ENCODE measurements around the gene EPHA1.

Gene EPHA1

GRCh38 chr7:143452495-143452894, 43.8 kb upstream of the EPHA1 start:
- no peak for TF ChIP-seq CTCF (IDR thresholded peaks at IDR 0.05; ENCODE audit: low read depth, low read length)
- no peak overlapping the region for H3K4me3 ChIP-seq (replicated peaks in 1 of 2; ENCODE audit: low read depth in 2 of 2, low read length in 2 of 2)
- peak in 1 of 2 donors; percentile 16 for DNase-seq (ENCODE audit: low read depth in 2 of 2)

GRCh38 chr7:143451746-143452145, 43.1 kb upstream of the EPHA1 start:
- TF ChIP-seq CTCF (IDR thresholded peaks at IDR 0.05; ENCODE audit: low read depth, low read length) = no peak
- no peak overlapping the region for H3K4me3 ChIP-seq (replicated peaks in 1 of 2; ENCODE audit: low read depth in 2 of 2, low read length in 2 of 2)
- no peak for DNase-seq (ENCODE audit: low read depth in 2 of 2)

GRCh38 chr7:143451122-143451521, 42.5 kb upstream of the EPHA1 start:
- no peak overlapping the region for H3K4me3 ChIP-seq (replicated peaks in 1 of 2; ENCODE audit: low read depth in 2 of 2, low read length in 2 of 2)
- no peak for TF ChIP-seq CTCF (IDR thresholded peaks at IDR 0.05; ENCODE audit: low read depth, low read length)
- no peak for DNase-seq (ENCODE audit: low read depth in 2 of 2)

GRCh38 chr7:143449793-143450192, 41.1 kb upstream of the EPHA1 start:
- H3K4me3 ChIP-seq (replicated peaks in 1 of 2; ENCODE audit: low read depth in 2 of 2, low read length in 2 of 2) = no peak overlapping the region
- TF ChIP-seq CTCF (IDR thresholded peaks at IDR 0.05; ENCODE audit: low read depth, low read length) = no peak
- no peak for DNase-seq (ENCODE audit: low read depth in 2 of 2)

GRCh38 chr7:143448429-143448828, 39.8 kb upstream of the EPHA1 start:
- H3K4me3 ChIP-seq (replicated peaks in 1 of 2; ENCODE audit: low read depth in 2 of 2, low read length in 2 of 2) = no peak overlapping the region
- DNase-seq (ENCODE audit: low read depth in 2 of 2) = no peak
- no peak for TF ChIP-seq CTCF (IDR thresholded peaks at IDR 0.05; ENCODE audit: low read depth, low read length)

GRCh38 chr7:143447466-143447865, 38.8 kb upstream of the EPHA1 start:
- no peak for DNase-seq (ENCODE audit: low read depth in 2 of 2)
- H3K4me3 ChIP-seq (replicated peaks in 1 of 2; ENCODE audit: low read depth in 2 of 2, low read length in 2 of 2) = no peak overlapping the region
- TF ChIP-seq CTCF (IDR thresholded peaks at IDR 0.05; ENCODE audit: low read depth, low read length) = no peak

- no peak for TF ChIP-seq CTCF (IDR thresholded peaks at IDR 0.05; ENCODE audit: low read depth, low read length)
- H3K4me3 ChIP-seq (replicated peaks in 1 of 2; ENCODE audit: low read depth in 2 of 2, low read length in 2 of 2) = no peak overlapping the region
- DNase-seq (ENCODE audit: low read depth in 2 of 2) = no peak
These were observed 36.1 kb upstream of the EPHA1 start for GRCh38 chr7:143444785-143445184.

All from cardiac fibroblast (primary cell).